Stimulated activated CD8-positive, alpha-beta memory T cell treated with anti-CD3 and anti-CD28 coated beads, Interleukin-7, amount 100 ng/mL, for 4 hours (primary cell): Measurements from ENCODE around the gene CDKN3.
"Not testable (repeated sequence)": the region's sequence is repeated elsewhere in the genome, so short reads cannot be mapped to it uniquely, and the experiment has no call there.

Experiments used
- DNase-seq, 2 donors: peaks; one replicate each; pipeline ENCODE4 v3.0.0-alpha.2; 2020; ENCODE audit warnings: low read depth in 2 of 2

The CDKN3 gene

DNA sequence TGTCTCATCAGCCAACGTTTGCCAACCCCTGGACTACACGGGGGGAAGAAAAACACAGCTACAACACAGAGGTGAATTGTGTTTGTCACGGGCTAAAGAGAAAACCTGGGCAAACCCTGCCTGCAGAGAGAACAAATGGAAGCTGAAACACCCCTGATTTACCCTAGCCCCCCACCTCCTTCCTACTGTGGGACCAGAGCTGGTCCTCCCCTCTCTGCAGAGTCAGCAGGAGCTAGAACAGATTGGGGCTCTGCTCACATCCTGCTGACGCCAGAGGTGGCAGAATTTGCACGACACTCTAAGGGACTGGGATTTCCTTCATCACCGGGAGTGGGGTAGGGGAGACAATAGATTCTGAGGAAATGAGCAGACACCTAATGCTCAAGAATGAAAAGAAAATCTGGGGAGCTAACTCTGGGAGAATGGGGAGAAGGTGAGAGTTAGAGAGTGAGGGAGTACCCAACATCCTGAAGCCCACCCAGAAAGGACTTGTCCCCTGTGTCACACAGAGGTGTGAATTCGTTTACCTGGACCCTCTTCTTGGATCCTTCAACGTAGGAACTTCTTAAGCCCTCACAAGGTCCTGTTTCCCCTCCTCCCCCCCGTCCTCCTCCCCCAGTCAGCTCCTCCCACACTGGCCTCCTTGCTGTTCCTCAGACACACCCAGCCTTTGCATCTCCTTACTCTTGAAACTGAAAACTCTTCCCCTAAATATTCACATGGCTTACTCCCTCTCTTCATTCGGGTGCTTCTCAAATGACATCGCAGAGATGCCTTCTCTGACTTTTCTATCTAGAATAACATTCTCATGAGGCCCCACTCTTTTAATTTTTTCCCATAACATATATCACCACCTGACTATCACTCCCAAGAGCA lies 26.2 kb upstream of the CDKN3 start:
- DNase-seq, result no peak

DNA sequence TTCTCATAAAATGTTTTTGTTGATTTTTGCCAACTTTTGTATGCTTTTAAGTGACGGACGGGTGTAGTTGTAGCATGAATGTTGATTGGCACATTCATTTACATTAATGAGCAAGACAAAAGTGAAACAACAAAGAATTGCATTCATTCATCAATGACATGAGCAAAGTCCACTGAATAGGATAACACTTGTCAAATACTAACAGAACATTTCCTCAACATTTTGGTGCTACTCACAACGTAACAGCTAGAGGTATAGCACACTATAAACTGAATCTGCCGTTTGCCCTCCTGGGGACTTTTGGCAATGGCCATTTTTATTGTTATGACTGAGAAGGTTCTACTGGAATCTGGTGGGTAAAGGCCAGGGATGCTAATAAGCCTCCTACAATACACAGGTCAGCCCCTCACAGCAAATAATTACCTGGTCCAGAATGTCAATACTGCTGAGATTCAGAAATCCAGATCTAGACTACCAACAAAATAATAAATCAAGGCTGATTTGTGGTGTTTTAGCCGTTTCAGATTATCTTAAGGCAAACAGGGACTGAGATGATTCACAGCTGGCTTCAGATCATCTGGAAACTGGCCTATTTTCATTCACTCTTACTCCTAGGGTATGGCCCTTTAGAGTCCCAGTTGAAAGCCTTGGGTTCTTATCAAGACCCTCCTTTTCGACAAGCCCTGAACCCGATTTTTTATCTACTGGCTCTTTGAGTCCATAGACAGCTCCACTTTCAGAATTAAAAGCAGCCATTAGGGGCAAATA lies 22.5 kb upstream of the CDKN3 start:
- DNase-seq, result no peak

GRCh38 chr14:54377501-54377900 lies 19.3 kb upstream of the CDKN3 start:
- no peak for DNase-seq

GRCh38 chr14:54378893-54379292 lies 17.9 kb upstream of the CDKN3 start:
- not testable (repeated sequence) for DNase-seq

DNA sequence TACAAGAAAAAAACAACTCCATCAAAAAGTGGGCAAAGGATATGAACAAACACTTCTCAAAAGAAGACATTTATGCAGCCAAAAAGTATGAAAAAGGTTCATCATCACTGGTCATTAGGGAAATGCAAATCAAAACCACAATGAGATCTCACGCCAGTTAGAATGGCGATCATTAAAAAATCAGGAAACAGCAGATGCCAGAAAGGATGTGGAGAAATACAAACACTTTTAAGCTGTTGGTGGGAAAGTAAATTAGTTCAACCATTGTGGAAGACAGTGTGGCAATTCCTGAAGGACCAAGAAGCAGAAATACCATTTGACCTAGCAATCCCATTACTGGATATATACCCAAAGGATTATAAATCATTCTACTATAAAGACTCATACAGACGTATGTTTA lies 16.2 kb upstream of the CDKN3 start:
- DNase-seq, result not testable (repeated sequence)

- no peak for DNase-seq
Observed at GRCh38 chr14:54381821-54382220, 15.0 kb upstream of the CDKN3 start.

DNA sequence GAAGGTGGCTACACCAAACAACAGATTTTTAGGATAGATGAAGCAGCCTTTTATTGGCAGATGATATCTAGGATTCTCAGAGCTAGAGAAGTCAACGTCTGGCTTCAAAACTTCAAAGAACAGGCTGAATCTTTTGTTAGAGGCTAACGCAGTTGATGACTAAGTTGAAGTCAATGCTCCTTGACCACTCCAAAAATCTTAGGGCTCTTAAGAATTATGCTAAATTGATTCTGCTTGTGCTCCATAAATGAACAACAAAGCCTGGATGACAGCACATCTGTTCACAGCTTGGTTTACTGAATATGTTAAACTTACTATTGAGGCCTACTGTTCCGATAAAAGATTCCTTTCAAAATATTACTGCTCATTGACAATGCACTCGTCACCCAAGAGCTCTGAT lies 13.0 kb upstream of the CDKN3 start:
- DNase-seq, result no peak

GRCh38 chr14:54385556-54385955 lies 11.3 kb upstream of the CDKN3 start:
- no peak for DNase-seq

- no peak for DNase-seq
Observed at GRCh38 chr14:54387328-54387727, 9.5 kb upstream of the CDKN3 start.

DNA sequence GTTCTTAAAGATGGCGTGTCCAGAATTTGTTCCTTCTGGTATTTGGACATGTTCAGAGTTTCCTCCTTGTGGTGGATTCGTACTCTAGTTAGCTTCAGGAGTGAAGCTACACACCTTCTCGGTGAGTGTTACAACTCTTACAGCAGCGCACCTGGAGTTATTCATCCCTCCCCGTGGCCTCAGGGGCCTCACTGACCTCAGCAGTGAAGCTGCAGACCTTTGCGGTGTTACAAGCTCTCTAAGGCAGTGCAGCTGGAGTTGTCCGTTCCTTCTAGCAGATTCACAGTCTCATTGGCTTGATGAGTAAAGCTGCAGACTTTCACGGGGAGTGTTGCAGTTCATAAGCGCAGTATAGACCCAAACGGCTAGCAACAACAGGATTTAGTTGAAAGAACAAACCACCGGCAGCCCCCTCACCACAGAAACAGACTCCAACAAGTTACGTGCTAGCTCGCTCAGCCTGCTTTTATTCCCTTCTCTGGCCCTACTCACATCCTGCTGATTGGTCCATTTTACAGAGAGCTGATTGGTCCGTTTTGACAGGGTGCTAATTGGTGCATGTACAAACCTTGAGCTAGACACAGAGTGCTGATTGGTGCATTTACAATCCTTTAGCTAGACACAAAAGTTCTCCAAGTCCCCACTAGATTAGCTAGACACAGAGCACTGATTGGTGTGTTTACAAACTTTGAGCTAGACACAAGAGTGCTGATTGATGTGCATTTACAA lies 4.5 kb upstream of the CDKN3 start:
- DNase-seq, result no peak

DNA sequence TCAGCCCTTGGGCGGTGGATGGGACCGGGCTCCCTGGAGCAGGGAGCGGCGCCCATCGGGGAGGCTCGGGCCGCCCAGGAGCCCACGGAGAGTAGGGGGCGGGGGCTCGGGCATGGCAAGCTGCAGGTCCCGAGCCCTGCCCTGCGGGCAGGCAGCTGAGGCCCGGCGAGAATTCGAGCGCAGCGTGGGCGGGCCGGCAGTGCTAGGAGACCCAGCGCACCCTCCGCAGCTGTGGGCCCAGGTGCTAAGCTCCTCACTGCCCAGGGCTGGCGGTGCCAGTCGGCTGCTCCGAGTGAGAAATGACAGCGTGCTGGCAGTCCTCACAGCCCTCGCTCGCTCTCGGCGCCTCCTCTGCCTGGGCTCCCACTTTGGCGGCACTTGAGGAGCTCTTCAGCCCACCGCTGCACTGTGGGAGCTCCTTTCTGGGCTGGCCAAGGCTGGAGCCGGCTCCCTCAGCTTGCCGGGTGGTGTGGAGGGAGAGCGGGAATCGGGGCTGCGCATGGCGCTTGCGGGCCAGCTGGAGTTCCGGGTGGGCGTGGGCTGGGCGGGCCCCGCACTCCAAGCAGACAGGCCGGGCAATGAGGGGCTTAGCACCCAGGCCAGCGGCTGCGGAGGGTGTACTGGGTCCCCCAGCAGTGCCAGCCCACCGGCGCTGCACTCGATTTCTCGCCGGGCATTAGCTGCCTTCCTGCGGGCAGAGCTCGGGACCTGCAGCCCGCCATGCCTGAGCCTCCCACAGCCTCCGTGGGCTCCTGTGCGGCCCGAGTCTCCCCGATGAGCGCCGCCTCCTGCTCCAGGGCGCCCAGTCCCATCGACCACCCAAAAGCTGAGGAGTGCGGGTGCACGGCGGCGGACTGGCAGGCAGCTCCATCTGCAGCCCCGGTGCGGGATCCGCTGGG lies 3.6 kb upstream of the CDKN3 start:
- DNase-seq, result not testable (repeated sequence)

GRCh38 chr14:54394596-54394995 lies 2.2 kb upstream of the CDKN3 start:
- DNase-seq, result no peak

- no peak for DNase-seq
Observed at GRCh38 chr14:54395284-54395683, 1.5 kb upstream of the CDKN3 start.

- DNase-seq, result no peak
Observed at GRCh38 chr14:54395716-54396115, 1.1 kb upstream of the CDKN3 start.

DNA sequence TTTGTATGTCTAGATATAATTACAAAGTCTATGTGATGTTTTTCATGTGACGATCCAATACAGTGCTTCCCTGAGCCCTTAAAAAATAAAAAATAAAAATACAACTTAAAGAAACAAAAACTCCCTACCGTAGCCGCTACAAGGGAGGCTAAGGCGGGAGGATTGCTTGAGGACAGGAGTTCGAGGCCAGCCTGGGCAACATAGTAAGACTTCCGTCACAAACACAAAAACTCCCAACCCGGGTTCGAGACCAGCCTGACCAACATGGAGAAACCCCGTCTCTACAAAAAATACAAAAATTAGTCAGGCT lies 669 bp upstream of the CDKN3 start:
- DNase-seq, result no peak

- no peak for DNase-seq
Observed at GRCh38 chr14:54399560-54399959, 2.8 kb downstream of the CDKN3 start.

DNA sequence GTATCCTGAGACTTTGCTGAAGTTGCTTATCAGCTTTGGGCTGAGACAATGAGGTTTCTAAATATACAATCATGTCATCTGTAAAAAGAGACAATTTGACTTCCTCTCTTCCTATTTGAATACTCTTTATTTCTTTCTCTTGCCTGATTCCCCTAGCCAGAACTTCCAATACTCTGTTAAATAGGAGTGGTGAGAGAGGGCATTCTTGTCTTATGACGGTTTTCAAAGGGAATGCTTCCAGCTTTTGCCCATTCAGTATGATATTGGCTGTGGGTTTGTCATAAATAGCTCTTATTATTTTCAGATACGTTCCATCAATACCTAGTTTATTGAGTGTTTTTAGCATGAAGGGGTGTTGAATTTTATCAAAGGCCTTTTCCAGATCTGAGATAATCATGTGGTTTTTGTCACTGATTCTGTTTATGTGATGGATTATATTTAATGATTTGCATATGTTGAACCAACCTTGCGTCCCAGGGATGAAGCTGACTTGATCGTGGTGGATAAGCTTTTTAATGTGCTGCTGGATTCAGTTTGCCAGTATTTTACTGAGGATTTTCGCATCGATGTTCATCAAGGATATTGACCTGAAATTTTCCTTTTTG lies 6.7 kb downstream of the CDKN3 start:
- DNase-seq, result not testable (repeated sequence)

DNA sequence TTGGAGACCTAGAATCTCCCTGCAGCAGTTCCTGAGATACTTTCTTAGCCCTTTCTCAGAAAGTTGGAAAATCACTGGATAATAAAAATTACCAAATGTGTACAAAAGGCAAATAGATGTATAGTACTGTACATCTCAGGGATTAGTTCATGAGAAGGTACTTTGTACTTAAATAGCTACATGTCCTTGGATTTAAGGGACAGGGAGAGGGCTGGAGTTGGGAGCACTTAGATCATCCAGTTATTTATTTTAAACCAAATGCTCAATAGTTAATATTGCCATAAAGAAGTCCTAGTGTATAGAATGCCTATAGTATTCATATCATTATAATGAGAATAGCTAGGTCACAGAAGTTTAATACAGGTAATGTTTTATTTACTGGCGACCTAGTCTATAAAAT lies 13.4 kb downstream of the CDKN3 start:
- DNase-seq, result no peak

DNA sequence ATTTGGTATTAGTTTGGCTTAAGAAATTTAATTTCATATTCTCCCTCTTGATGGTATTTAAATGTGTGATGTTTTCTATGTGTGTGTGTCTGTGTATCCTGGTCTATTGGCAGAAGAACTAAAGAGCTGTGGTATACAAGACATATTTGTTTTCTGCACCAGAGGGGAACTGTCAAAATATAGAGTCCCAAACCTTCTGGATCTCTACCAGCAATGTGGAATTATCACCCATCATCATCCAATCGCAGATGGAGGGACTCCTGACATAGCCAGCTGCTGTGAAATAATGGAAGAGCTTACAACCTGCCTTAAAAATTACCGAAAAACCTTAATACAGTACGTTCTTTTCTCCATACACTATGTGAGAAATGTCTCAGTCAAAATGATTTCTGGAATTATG lies 14.6 kb downstream of the CDKN3 start:
- no peak for DNase-seq

DNA sequence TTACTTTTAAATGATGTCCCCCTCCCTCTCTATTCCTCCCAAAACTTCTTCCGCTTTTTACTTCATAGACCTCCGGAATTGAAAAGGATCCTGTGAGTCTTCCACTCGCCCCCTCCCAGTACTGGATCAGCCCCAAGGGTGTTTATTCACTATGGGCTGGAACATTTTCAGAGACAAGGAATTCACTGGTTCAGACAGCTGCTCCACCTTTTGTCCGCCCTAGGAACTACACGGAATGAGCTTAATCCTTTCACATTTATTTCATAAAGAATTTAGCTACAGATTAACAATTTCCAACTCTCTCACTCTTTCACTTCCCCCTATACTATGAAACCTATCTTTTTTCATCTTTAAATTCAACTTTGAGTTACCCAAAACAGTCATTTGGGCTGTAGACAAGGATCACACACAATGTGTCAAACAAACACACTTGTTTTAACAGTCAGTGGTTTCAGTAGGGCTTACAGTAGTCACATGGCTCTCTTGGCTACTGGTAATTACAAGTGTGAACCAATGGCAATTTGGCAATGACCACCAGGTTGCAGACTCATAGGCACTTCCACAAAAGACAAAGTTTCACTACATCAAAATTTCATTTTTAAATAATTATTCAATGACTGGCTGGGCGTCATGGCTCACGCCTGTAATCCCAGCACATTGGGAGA lies 23.8 kb downstream of the CDKN3 start:
- DNase-seq, result no peak

- no peak for DNase-seq
Observed at GRCh38 chr14:54423991-54424390, 27.2 kb downstream of the CDKN3 start.
